Germinal center (tissue), 1 donor: ENCODE data around the gene MOB3B.
A peak's percentile ranks its signal among the peaks of the same experiment; 100 is the strongest.
"Not testable (repeated sequence)": the region's sequence is repeated elsewhere in the genome, so short reads cannot be mapped to it uniquely, and the experiment has no call there.

Source experiments
- DNase-seq: peaks from one replicate; pipeline ENCODE4 v3.0.0; 2012; ENCODE audit warnings: mixed read lengths, low spot score

Gene MOB3B

DNA sequence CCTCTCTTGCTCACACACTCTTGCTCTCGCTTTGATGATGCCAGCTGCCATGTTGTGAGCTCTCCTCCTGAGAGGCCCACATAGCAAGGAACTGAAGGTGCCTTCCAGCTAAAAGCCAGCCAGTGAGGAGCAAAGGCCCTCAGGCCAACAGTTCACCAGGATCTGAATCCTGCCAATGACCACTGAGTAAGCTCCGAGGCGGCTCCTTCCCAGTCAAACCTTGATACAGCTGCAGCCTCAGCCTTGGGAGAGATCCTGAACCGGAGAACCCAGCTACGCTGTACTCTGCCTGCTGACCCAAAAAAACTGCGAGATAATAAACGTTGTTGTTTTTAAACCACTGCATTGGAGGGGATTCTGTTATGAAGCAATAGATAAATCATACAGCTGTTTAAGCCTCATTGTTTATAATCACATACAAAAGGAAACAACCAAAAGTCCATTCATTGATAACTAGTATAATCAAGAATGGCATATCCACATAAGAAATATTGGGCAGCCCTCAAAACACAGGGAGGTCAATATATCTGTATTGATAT is 54.5 kb downstream of the MOB3B start:
- DNase-seq, result no peak

- DNase-seq, result no peak
These were observed 55.3 kb downstream of the MOB3B start for GRCh38 chr9:27474305-27474704.

DNA sequence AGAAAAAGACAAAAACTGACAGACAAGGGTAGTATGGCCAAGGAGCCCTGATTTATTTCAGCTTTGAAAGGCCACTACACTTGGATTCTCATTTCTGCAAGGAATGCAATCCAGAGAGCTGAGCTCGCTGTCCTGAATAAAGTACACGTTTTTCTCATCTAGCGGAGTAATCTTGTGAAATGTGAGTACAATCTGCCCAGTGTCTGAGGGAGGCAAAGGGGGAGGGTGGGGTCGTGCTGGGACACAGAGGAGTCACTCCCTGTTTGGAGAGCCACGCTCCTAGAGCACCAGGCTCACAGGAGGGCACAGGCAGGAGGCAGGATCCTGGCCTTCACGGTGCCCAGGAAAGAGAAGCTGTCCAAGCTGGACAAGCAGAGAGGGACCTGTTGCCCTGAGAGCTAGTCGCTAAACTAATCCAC is 56.5 kb downstream of the MOB3B start:
- DNase-seq, result no peak

DNA sequence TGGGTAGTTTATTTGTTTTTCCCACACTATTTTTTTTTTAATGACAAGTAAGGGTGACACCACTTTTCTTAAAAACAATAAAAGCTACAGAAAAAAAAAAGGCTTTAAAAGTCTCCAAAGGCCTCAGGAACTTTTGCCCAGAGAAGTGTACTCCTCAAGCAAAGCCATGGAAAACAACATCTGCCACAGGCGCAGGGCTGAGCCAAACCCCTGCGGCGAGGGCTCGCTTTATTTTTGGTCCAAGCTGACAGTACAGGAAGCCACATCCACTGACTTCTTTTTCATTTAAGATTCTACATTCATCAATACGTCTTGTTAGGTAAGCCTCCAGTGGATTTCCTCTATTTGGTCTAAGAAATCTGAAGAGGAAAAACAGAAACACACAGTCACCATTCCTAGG is 57.4 kb downstream of the MOB3B start:
- no peak for DNase-seq

DNA sequence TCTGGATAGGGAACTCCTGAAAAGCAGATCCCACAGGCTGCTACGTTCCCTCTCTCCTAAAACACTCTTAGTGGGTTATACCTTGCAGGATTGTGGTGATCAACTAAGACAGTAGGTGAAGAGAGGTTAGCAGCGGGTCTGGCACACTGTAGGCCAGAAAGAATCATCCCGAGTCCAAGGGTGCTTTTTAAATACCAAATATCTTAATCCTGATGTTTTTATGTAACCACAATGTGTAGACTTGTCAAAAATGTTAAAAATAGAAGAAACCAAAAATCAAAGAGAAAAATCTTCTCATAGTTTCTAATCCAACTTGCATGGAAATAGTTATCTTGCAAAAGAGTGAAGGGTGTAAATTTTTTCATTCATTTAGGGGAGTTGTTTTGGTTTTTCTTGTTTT is 57.8 kb downstream of the MOB3B start:
- no peak for DNase-seq

DNA sequence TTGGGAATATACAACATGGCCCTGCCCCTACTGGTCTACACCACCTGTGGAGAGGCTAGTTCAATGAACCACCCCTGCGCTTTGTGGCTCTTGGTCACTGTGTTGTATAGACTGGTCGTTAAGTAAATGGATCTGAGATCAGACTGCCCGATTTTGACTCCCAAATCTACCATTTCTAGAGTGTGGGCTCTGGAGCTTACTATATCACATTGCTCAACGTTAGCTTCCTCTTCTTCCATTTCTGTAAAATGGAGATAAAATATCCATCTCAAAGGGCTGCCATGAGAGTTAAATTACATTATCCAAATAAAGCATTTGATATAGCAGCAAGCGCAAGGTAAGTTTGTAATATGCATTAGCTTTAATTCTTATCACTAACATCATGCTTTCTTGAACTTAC is 58.2 kb downstream of the MOB3B start:
- no peak for DNase-seq

DNA sequence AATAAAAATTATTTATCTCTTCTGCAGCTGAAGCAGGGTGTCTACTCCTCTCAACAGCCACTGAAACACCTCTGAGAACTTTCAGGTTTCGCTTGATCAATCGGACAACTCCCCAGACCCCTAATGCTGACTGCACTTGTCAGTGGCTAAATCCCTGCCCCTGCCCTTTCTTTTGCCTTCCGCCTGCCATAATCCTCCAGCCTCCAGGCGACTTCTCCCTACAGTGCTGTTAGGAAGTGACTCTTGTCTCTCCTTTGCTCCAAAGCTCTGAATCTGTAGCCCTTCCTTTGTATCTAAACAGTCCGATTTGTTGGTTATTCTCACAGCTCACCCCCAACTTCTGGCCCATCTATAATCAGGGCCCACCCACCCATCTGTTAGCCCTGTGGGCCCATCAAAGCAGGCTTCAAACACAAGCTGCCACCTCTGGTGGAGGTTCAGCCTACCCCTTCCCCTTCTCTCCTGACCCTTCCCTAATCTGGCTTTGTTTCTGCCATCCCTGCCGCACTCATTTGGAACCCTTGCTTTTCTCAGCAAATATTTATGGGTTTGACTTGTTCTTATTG is 59.2 kb downstream of the MOB3B start:
- DNase-seq, result no peak

DNA sequence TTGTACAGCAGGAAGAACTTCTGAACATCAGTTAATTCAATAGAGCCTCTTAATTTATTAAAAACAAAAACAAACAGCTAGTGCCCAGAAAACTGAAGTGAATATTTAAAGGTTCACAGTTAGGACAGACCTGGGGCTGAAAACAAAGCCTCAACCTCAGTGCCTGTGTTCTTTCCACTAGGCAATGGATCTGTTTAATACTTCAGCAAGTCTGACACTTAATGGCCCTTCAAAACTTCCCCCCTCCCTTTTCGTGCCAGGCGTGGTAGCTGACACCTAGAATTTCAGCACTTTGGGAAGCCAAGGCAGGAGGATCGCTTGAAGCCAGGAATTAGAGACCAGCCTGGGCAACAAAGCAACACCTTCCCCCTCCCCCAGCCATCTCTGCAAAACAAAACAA is 60.1 kb downstream of the MOB3B start:
- no peak for DNase-seq

DNA sequence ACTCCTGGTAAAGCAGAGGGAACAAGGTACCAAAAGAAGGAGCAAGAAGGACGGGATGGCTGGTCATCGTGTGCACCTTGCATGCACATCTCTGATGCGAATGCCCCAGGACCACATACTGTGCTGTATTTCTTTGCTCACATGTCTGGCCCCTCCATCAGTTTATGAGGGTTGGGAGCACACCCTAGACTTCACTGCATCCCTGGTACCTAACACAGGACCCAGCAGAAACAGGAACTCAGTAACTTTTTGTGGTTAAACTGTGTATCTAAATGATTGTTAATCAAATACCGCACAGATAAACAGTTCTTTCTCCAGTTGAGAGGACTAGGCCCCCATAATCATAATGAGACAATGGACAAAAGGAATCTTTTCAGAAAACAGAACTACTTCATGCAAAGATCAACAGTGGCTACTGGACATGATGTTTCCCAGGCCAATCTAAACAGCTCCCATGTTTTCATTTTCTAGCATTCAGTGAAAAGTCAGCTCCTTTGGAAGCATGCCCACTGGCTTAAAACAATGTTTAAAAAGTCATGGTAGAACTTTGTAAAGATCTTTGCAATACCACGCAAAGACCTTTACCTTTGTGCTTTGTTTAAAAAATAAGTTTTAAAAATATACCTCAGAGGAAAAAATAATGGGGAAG is 61.0 kb downstream of the MOB3B start:
- no peak for DNase-seq

DNA sequence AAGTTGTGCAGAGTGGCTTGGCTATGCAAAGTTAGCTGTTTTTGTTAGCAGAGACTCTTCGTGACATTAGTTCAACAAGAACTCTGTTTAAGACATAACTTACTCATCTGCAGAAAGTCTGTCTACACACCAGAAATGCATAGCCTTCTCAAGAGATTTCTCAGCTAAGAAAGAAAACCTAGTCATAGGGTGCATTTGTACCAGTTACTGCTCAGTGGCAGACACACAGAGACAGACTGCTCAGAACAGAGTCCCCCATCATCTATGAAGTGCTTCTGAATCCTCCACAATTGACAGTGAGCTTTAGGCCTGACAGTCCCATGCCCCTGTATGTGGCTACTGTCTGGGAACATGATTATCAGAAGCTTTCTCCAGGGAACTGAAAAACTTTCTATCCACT is 61.6 kb downstream of the MOB3B start:
- DNase-seq, result no peak

DNA sequence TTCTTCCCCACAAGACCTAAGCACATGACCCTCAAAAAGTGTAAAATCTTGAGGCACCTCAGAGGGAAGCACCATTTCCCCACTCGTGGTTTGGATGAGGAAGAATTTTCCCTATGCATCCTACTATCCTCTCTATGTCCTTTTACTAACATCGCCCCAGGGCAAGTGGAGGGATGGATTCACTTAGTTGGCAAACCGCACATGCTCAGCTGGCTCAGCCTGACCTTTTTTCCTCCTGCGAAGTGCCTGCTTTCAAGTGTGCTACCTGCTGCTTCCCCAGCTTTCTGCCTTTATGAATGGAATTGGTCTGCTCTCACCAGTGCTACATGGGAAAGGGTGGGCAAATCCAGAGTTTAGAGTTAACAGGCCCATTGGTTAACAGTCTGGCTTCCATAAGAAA is 62.1 kb downstream of the MOB3B start:
- DNase-seq, result no peak

DNA sequence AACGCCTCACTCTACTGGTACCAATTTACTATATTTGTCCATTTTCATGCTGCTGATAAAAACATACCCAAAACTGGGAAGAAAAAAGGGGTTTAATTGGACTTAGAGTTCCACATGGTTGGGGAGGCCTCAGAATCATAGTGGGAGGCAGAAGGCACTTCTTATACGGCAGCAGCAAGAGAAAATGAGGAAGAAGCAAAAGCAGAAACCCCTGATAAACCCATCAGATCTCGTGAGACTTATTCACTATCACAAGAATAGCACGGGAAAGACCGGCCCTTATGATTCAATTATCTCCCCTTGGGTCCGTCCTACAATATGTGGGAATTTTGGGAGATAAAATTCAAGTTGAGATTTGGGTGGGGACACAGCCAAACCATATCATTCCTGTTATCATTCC is 63.1 kb downstream of the MOB3B start:
- DNase-seq, result not testable (repeated sequence)

DNA sequence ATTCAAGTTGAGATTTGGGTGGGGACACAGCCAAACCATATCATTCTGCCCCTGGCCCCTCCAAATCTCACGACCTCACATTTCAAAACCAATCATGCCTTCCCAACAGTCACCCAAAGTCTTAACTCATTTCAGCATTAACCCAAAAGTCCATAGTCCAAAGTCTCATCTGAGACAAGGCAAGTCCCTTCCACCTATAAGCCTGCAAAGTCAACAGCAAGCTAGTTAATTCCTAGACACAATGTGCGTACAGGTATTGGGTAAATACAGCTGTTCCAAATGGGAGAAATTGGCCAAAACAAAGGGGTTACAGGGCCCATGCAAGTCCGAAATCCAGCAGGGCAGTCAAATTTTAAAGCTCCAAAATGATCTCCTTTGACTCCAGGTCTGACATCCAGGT is 64.7 kb downstream of the MOB3B start:
- DNase-seq, result not testable (repeated sequence)

- no peak for DNase-seq
These were observed 66.8 kb downstream of the MOB3B start for GRCh38 chr9:27462846-27463245.

- no peak for DNase-seq
These were observed 67.2 kb downstream of the MOB3B start for GRCh38 chr9:27462434-27462833.

DNA sequence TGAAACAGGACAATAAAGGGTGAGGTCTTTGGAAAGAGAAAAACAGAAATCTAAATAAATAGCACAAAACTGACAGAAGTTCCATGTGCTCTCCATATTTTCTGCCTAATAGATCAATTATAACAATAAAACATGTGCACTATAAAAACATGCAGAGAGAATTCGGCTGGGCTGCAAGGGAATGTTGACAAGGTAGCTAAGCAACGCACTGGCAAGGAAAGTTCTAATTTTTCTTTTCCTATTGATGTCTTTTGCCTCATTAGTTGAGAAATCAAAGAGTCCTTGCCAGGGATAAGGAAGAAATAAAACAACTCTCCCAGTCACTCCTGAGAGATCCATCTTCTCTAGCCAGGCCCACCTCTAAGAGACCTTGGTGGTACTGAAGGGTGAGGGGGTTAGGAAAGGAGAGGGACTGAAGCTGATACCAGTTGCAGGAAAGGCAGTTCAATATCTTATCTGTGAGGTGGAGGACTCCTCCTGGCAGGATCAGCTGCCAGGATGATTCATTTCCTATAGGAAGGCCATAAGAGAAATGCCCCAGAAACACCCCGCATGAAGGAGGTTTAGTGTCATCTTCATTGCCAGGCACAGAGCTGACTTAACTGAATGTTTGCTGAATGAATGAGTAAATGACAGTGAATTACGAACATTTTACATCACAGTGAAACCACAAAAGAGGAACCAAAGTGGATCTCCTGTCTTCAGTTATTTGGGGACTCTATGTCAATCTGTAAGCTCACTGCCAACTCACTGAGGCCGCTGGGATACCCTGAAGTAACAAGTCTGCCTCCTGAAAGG is 69.2 kb downstream of the MOB3B start:
- DNase-seq, result peak; percentile 52

DNA sequence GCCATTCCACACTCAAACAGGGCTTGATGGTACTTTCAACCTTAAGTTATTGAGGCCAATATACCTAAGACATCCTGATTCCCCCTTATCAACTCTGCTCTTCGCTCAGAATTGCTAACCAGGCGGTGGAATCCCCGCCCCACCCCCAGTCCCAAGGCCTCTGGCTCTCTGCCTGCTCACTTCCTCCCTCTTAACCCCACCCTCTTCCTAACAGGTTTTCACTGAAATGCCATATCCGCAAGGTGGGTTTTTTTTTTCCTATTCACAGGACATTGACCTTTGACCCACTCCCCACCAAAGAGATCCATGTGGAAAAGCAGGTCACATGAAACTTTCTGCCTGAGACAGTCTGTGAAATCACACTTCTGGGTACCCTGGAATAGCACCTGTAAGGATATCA is 72.2 kb downstream of the MOB3B start:
- no peak for DNase-seq

DNA sequence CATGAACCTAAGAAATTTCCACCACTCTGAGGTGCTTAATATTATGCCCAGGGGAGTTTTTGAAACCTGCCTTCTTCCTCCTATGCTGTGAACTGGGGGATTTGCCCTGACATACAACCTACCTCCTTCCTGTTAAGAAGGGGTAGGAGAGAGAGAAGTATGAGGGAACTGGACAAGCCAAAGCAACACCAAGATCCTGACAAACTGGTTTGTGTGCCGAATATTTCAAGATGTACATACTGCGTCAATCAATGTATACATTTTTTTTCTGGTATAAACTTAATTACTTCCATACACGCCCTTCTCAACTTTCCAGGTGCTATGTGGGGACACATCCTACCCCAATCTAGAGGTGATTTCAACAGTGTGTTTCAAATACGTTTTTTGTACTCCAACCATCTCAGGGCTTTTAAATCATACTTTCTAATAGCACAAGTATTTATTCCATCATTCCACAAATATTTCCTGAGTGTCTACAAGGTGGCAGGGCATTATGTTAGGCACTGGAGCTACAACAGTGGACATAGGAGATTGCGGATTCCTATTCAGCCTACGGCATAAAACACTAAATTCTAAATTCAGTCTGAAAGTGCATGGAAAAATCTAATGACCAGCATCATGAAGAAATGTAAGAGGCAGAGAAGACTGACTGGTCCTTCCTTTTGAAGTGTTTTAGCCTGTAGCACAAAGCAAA is 75.6 kb downstream of the MOB3B start:
- DNase-seq, result no peak

DNA sequence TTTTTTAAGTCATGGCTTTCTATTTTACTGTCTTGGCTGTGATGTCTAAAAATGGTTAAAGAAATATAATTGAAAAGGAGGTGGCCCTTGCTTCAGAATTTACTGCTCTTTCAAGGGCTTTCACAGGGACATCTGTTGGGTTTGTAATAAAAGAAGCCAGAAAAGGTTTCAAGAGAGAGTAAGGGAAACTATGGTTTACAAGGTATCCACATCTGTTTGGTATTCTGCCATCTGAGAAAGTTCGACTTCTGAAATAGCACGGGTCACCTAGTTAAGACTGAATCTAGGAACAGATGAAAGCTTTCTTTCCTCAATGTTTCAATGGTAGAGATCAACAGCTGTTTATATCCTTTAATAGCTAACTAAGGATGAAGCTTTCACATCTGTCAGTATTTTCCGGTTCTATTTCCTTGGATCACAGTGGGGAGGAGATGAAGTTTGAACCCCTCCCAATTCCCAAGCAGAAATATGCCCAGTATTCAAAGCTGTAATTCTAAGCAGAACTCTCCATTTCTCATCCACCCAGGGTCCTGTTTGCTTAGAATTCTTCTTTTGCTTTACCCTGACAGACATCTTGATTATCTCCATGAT is 78.3 kb downstream of the MOB3B start:
- DNase-seq, result no peak

DNA sequence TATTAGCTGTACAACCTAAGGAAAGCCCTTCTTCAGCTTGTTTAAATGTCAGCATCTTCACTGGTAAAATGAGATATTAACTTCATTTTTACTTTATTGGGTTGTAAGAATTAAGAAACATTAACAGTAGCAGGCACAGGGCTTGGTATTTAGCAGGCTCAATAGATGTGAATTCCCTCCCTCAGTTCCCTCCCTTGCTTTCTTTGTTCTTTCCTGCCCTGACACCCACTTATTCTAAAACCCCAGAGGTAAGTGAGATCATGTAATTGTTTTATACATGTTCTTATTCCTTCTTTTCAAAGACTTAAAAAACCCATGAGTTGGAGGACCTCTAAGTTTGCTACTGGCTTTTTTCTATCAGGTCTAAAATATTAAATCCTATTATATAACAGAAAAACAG is 78.9 kb downstream of the MOB3B start:
- DNase-seq, result no peak

- not testable (repeated sequence) for DNase-seq
These were observed 81.3 kb downstream of the MOB3B start for GRCh38 chr9:27448356-27448755.

- DNase-seq, result no peak
These were observed 82.5 kb downstream of the MOB3B start for GRCh38 chr9:27447031-27447683.
